LNCAP (cell line): ENCODE data around the gene CCDC112.

ENCODE experiments used
- CTCF ChIP-seq: fragments of 450-650 bp; IDR thresholded peaks from 2 replicates; pipeline ENCODE4 v1.5.1; 2017; ENCODE audit warnings: mild to moderate bottlenecking

The CCDC112 gene

GRCh38 chr5:115322729-115323128 lies 26.3 kb upstream of the CCDC112 start:
- no peak for TF ChIP-seq CTCF

- no peak for TF ChIP-seq CTCF
These were observed 24.9 kb upstream of the CCDC112 start for GRCh38 chr5:115321309-115321708.

- TF ChIP-seq CTCF: no peak
These were observed 24.1 kb upstream of the CCDC112 start for GRCh38 chr5:115320515-115320914.

GRCh38 chr5:115320006-115320405 lies 23.6 kb upstream of the CCDC112 start:
- TF ChIP-seq CTCF: no peak

GRCh38 chr5:115319007-115319406 lies 22.6 kb upstream of the CCDC112 start:
- TF ChIP-seq CTCF: no peak

- TF ChIP-seq CTCF: no peak
These were observed 21.3 kb upstream of the CCDC112 start for GRCh38 chr5:115317736-115318135.

GRCh38 chr5:115317320-115317719 lies 20.9 kb upstream of the CCDC112 start:
- TF ChIP-seq CTCF: no peak

- no peak for TF ChIP-seq CTCF
These were observed 17.2 kb upstream of the CCDC112 start for GRCh38 chr5:115313632-115314031.
